NCI-H82 treated with DMSO at 0.1 percent for 48 hours (cell line): ENCODE data around the gene IGLL1.

Experiments
- DNase-seq: peaks from one replicate; lab custom pipeline; 2025; ENCODE audit not compliant: unreplicated experiment; lab: John Stamatoyannopoulos, UW

IGLL1 gene

DNA sequence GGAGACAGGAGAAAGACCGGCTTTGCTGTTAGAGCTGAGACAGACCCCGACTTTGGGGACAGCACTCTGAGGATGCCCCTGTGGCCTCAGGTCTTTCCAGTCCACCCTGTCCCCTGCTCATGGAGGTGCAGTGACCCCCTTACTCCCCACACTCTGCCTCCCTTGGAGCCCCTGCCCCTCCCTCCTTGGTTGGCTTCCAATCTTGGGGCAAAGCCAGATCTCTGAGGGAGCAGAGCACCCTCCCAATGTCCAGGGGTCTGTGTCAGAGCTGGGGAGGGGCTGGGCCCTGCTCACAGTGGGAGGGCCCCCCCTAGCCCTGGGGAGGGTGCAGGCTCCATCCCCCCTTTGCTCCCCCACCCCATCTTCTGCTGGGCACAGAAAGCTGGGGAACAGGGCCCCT is 50.0 kb downstream of the IGLL1 start:
- DNase-seq, result no peak

DNA sequence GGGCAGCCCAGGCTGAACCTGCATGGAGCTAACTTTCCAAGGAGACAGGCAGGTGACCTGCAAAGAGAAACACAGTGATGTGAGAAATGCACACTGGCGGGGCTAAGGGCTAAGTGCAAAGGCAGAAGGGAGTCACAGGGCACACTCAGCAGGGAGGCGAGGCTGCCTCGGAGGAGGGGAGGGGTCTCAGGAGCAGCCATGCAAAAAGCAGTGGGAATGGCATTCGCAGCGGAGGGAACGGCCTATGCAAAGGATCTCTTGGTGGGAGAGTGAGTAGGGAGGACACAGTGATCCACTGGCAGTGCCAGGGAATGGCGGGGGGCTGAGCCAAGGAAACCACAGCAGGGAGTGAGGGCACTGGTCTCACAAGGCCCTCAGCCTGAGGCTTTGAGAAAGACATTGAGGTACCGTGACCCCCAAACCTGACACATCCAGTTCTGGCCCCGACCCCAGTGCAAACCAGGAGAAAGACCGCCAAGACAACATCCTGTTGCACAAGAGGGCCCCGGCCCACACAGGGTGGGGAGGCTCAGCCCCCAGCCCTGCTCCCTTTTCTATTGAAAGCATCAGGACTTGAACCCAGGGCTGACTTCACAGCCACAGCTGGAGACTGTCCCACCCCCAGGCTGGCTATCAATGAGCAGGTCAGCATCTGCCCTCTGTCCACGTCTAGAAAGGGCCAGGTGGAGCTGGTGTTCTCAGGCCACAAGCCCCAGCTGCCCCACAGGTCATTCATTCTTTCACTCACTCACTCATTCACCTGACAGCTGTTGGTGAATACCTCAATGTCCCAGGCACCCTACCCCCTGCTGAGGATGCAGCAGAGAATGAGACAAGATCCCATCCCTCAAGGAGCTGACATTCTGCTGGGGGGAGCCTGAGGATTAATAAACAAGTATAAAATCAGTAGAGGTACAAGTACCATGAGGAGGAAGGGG is 50.7 kb downstream of the IGLL1 start:
- no peak for DNase-seq

GRCh38 chr22:23527971-23528740 is 51.9 kb downstream of the IGLL1 start:
- no peak for DNase-seq

DNA sequence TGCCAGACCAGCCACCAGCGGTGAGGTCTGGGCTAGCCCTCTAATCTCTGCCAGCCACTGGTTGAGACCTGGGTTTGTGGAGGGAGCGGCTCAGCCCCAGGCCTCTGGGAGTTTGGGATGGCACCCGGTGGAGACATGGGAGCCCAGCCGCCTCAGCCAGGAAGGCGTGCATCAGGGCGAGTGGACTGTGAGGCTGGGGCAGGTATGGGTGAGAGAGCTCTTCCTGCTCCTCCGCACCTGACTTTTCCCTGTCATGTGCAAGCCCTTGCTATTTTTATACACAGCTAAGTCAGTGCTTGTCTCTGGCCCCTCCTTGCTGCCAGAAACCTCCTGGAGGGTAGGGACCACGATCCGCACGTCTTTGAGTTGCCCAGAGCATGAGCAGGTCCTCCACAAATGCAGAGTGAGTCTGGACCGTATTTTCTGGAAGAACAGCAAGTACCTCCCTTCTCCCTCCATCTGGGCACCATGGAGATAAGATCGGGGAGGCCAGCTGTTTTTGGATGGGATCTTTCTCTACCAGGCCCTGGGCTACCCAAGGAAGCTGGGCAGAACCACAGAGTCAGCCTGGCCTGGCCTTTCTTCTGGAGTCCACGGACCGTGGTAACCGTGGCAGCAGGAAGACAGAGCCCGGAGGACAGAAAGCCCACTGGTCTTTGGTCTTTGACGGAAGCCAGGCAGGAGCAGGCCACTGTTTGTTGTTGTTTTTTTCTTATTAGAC is 53.3 kb downstream of the IGLL1 start:
- no peak for DNase-seq

DNA sequence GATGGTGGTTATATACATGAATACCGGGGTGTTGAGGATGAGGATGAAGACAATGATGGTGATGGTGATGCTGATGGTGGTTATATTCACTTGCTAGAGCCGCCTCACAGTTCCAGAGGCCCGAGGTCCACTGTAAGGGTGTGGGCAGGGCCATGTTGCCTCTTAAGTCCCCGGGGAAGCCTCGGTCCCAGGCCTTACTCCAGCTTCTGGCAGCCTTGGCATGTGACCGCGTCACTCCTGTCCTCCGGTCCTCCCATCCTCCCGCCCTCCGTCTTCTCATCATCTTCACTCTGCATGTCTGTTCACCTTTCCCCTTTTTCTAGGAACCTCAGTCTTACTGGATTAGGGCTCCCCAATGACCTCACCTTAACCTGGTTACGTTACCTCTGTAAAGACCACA is 54.6 kb downstream of the IGLL1 start:
- no peak for DNase-seq

DNA sequence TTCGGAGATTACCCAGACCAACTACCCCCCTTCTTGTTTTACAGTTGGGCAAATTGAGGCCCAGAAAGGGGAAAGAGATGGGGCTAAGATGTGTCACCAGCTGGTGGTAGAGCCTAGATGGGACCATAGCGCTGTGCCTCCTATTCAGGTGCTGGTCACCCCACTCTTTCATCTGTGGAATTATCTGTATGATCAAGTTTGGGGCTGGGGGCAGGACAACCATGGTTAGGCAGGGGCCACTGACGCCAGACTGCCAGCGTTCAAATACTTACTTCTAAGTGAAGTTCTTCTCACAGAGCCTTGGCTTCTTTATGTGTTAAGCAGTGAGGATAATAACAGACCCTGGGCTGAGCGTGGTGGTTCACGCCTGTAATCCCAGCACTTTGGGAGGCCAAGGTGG is 55.9 kb downstream of the IGLL1 start:
- DNase-seq, result no peak

DNA sequence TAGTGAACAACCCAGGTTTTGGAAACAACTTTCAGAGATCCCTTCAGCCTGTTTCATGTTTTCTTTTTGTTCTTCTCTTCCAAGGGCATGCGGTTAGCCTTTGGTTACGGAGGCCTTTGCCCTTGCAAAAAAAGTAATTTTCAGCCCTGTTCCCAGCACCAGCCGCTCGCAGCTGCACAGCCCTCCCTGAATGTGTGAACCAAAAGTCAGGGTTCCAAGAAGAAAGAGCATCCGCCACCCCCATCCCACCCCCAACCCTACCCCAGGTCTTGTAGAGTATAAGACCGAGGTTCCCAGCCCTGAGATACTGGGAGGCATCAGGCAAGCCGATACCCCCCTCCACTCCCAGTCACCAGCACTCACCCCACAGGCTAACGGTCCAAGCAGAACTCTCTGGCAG is 56.4 kb downstream of the IGLL1 start:
- DNase-seq, result no peak
